ENCODE data around the gene DUSP2.
"Not testable (repeated sequence)": the region's sequence is repeated elsewhere in the genome, so short reads cannot be mapped to it uniquely, and the experiment has no call there.

The DUSP2 gene

DNA sequence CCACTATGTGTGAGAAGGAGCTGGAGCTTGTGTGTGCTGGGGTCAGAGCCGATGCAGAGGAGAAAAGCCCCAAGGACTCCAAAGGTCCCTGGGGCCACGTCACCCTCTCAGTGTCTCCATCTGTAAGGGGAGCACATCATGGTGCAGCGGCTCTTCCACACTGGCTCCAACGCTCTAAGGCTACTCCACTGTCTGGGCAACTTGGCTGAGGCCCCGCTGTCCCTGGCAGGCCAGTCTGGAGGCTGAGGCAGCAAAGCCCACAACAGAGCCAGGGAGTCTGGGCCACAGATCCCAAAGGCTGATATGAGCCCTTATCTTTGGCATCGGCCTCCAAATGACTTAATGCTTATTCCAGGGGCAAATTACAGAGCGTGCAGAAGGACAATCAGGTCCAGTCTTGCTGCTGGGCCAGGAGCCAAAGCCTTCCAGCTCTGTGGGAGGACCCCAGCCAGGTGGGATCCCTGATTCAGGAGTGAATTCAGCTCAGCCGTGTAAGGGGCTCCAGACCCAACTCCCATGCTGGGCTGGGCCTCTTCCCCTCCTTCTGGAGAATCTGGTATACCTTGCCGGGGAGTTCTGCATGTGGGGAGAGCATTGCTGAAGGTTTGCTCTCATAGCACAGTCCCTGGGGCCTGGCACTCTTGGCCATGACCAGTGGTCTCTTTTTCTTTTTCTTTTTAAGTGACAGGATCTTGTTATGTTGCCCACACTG, 1.8 kb upstream of the DUSP2 start:
- no peak for DNase-seq

DNA sequence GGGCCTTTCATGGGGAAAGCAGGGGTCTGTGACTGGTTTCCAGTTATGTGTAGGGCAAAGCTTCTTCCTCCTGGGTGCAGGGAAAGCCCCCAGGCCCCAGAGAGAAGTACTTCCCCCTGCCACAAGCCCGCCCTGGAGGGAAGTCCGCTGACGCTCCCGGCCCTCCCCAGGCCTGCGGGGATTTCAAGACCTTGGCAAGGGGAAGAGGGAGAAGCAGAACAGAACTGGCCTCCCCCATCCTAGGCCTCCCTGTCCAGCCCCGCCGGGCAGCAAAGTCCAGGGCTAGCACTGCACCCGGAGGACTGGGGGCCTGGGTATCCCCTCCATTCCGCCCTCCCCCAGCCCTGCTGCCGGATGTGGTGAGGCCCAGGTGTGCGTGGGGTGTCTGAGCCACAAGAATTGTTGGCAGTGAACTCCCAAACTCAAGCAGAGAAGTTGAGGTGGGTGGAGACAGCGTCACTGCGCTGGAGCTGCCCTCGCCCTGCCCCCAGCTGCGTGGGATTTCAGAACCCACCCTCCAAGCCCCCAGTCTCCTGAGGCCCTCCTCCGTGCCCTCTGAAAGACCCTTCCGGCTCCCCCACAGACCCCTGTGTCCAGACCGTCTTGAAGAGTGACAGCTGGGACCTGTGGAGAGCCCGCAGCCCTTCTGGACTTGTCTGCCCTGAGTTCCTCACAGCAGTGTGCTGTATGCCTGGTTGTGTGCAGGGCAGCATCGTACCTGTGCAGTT, 1.1 kb upstream of the DUSP2 start:
- DNase-seq: no peak

DNA sequence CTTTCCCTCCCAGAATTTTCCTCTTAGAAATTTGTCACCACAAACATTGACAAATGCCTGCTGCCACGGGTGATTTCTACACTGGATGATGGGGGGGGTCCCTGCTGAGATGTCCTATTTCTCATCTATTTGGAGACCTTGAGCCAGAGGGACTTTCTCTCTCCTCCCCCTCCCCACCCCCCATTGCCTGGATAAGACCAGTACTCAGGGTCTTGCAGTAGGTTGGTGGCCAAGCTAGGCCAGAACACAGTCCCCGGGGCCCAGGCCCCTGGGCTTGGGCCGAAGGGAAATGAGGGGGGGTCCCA, 560 bp upstream of the DUSP2 start:
- DNase-seq: no peak

DNA sequence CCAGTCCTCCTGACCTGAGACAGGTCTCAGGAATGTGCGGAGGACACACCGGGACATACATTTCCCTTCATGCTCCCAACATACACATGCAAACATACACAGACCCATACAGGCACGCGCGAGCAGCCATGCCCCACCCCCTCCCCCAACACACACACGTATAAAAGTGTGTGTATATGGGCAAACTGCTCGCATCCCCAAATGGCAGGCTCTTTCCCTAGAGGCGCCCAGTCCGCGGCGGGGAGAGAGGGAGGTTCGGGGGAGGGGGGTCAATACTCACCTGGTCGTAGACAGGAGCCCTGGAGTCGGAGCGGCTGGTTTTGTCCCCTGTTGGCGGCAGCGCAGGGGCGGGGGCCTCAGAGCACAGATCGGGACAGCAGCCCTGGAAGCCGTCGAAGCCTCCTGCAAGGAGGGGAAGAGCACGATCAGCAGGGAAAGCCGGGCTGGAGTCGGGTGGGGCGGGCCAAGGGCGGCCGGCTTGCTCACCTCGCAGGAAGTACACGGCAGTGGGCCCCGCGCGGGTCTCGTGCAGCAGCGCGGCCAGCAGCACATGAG, 682 bp downstream of the DUSP2 start:
- no peak for DNase-seq

DNA sequence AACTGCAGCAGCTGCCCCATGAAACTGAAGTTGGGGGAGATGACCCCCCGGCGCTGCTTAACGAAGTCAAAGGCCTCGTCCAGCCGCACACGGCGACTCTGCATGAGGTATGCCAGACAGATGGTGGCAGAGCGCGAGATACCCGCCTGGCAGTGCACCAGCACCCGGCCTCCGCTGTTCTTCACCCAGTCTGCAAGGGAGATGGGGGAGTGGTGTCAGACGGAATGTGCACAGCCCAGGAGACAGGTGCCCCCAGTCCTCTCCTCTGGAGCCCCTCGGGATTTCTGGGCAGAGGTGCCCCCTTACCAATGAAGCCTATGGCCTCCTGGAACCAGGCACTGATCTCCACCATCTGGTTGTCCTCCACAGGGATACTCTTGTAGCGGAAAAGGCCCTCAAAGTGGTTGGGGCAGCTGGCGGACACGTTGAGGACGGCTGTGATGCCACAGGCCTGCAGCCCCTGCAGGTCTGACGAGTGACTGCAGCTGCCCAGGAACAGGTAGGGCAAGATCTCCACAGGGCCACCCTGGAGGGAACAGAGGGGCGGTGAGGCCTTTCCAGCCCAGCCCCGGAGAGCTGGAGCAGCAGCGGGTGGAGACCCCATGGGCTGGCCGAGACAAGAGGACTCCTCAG, 1.3 kb downstream of the DUSP2 start:
- no peak for DNase-seq

DNA sequence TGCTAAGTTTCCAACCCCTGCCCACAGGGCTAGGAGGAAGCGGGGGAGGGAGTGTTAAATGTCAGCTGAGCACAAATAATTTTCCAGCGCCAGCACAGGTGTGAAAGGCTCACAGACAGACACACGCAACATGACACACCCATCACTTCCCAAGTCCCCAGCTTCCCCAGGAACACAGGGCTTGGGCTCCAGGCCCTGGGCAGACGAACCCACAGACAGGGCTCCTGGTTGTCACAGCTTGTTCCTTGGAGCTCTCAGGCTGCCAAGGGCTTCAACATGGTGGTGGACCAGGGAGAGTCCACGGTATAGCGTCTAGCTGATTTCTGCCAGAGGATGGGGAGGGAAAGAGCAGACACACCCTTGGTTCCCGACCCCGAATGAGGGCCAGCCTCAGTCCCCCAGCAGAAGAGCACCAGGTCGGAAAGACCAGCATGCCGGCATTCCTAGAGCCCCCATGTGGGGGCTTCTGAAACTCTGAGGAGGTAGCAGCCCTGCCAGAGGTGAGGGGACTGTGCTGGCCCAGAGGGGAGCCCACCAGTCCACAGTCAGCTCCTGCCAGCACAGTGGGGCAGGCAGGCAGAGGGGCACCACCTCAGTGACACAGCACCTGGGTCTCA, 1.9 kb downstream of the DUSP2 start:
- DNase-seq: no peak

DNA sequence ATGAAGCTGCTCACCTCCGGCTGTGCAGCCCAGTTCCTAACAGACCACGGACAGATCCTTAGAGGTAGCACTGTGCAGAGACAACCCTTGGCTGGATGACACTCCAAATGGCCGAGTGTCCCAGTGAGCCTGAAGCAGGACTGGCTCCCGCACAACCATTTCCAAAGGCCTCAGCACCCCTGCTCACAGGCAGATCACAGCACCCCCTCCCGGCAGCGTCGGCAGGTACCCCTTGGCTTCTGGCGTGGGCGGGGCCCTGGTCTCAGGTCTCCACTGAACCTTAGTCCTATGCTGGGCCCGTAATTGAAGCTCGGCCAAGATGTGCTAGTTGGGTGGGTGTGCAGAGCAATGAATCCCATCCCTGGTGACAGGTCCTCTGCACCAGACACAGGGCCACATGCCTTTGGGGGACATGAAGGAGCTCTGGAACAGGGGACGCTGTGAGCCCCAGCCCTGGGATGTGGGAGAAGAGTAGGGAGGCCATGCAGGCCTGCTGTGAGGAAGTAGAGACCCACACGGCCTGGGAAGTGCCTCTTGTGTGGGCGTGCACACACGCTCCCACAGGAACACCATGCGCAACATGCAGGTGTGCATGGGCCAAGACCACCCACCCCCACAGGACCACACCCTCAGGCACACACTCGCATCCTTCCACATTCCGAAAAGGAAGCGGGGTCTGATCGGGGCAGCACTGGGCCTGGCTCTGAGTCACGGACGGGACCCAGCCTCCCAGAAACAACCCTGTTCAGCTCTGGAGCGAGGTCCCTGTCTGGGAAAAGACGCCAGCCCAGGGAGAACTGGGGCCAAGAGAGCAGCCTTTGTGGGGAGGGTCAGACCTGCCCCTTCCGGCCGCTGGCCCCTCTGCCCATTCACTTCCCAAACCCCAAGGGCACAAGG, 2.8 kb downstream of the DUSP2 start:
- no peak for DNase-seq

DNA sequence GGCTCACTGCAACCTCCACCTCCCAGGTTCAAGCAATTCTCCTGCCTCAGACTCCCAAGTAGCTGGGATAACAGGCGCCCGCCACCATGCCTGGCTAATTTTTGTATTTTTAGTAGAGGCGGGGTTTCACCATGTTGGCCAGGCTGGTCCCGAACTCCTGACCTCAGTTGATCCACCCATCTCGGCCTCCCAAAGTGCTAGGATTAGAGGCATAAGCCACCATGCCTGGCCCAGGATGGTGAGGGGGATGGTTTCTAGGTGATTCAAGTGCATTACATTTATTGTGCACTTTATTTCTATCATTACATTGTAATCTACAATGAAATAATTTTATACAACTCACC, 3.6 kb downstream of the DUSP2 start:
- not testable (repeated sequence) for DNase-seq

DNA sequence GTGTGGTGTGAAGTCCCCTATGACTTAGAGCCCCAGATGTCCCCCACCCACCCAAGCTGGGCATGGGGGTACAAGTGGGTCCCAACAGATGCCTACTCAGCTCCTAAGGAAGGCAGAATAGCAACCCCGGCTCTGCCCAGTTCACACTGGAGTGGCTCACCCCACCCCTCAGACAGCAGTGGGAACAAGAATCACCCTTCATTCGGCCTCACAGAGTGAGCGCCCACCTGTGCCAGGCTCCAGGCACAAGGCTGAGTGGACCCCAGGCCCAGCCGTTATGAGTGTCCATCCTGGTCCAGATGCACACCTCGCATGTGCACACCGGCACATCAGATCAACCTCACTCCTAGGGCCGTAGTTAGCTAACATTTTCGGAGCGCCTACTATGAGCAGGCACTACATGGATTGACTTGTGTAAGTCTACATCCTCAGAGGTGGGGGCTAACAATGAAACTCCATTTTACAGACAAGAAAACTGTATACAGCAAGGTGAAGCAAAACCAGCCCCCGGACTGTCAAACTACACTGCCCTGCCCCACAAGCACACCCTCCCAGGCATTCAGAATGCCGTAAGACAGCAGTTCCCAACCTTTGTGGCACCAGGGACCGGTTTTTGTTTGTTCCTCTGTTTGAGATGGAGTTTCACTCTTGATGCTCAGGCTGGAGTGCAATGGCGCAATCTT, 4.2 kb downstream of the DUSP2 start:
- no peak for DNase-seq

DNA sequence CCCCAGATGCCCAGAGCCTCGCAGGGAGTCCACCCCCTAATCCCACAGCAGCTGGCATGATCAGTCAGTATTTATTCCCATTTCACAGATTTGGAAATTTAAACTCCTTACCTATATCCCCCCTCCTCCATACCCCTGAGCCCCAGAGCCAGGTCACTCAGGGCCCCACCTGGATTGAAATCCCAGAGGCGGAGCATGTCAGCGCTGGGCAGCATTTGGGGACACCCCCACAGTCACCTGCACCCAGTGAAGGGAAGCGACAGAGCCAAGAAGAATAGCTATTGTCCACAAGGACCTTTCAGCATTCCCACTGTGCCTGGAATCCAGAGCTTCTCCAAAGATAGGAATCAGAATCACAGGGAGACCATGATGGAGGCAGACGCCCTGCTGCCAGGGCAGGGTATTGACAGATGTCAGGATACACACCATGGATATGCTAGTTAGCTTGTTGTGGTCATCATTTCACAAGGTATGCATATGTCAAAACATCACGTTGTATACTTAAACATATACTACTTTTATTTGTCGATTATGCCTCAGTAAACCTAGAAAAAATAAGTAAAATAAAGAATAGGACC, 6.0 kb downstream of the DUSP2 start:
- DNase-seq: no peak

DNA sequence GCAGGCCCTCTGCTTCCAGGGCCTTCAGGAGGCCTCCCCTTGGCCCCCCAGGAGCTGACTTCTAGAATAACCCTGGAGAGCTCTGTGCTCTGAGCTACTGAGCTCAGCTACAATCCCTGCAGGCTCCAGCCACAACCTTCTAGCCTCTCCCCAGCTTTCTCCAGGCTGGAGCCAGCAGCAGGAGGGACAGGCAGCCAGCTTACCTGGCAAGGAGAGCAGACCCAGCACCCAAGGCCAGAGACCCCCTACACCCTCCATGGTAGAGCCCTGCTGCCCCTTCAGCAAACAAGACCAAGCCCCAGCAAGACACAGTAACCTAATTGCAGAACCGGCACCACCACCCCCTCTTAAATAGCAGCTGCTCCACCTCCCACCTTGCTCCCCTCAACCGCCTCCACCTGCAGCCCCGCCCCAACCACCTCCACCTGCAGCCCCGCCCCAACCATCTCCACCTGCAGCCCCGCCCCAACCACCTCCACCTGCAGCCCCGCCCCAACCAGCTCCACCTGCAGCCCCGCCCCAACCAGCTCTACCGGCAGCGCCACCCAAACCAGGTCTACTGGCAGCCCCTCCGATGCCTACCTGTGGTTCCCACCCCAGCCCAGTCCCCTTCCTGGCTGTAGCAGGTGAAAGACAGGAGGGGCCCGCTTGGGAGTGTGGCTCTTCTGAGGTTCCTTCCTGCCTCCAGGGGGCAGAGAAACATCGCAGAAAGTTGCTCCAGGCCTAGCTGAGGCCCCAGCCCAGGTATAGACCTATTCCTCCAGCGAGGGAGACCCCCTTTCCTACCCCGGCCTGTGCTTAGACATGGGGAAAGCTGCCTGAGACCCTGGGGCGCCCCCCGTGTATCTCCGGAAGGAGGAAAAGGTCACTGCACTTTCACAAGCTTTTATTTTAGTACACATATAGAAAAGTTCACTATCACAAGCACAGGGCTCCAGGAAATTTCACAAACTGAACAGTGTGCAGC, 6.8 kb downstream of the DUSP2 start, which contains the start of gene ASTL:
TSS of gene ASTL (minus strand) at position 324 of the 967 bp plus-strand sequence. CDS start at position 258, 66 bp downstream.
- no peak for DNase-seq

DNA sequence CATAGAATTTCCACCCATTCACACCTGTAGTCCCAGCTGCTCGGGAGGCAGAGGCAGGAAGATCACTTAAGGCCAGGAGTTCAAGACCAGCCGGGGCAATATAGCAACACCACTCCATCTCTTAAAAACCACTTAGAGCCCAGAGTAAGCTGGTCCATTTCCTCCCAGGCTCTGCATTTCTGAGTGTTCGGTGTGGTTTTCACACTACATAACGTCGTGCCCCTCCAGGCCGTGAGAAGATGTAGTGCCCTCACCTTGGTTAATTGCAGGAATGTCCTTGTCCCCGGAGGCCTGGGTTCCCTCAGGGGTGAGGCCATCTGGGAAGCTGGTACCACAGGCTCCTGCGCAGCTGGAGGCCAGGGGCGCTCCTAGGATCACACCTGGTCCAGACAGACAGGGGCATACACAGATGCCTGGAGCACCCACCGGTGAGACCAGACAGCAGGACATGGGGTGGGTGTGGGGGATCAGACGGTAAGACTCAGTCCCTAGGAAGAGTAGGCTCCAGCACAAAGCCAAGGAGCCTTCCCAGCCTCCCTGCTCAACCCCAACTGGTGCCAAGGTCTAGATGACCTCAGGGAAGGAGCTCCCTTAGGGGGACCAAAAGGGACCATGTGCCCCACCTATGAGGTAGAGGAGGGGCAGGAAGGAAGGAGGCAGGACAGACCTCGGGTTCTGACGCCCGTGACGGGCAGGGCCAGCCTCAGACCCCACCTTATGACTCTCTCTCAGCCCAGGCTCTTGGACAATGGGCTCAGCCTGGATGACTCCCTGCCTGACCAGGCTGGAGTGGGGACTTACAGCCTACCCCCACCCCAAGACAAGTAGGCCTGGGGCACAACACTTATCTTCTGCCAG, 7.7 kb downstream of the DUSP2 start:
- DNase-seq: no peak

DNA sequence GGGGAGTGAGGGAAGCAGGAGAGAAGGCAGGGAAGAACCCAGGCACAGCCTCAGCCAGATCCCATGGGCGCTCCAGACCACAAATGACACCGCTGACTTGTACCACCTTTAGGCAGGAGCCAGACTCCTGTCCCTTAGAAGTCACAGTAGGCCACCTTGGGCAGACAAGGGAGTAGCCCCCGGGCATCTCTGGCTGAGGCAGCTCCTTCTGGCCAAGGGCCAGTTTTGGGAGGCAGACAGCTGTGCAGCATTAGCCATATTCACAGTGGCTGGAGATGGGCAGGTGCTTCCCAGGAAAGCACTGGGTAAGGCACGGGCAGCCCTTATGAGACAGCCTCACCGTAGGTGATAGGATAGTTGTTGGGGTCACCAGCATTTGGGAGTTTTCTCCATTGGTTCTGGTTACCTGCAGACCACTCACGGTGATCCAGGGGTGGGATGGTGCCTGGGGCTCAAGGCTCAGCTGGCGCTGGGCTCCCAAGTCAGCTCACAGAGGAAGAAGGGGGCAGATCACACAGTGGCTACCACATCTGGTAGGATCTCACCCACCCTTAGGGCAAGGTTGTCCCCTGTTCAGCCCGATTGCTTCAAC, 9.0 kb downstream of the DUSP2 start:
- DNase-seq: no peak

DNA sequence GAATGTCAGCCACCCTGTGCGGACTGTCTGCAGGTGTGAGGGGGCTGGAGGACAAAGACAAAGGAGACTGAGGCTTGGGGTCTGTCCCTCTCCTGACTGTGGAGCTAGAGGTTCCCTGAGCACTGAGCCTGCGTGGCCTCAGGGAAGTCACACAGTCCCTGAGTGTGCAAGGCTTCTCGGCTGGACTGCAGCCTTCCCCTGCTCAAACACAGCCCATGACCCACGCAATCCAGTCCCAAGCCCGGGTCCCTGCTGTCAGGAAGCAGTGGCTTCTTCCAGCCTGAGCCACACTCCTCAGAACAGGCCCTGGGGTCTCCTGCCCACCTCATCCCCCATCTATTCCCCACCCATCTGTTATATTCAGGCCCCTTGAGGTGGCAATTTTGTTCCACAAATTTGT, 9.6 kb downstream of the DUSP2 start:
- DNase-seq: no peak

DNA sequence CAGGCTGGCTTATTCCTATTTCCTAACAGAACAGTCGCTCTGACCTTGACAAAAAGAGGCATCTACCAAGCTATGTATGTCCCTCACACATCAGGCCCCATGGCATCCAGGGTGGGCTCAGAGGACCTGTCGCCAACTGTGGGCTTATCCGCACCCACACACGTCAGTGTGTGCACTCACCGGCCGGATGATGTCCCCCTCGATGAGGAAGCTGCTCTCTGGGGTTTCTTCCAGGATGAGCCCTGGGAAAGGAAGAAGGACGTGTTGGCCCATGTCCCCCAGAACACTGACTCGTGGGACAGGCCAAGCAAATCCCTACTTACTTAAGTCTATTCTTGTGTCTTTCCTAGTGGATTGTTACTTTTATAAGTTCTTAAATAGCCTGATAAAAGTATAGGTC, 10.1 kb downstream of the DUSP2 start:
- DNase-seq: no peak

DNA sequence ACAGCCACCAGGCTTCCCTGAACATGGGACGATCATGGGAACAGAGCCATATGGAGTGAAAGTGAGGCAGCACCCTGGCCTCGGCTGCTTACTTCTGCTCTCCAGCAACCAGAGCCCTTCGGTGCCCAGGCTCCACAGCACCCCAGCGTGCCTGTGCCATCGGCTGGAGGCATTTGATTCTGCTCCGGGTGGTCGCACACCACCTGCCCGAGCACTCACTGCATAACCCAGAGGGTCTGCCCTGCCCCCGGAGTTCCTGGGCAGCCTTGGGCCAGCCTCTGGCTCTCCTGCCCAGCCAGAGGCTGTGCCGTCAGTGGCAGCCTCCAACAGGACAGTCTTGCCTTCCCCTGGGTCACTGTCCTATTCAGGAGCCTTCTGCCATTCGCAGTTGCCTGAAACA, 10.8 kb downstream of the DUSP2 start:
- no peak for DNase-seq

DNA sequence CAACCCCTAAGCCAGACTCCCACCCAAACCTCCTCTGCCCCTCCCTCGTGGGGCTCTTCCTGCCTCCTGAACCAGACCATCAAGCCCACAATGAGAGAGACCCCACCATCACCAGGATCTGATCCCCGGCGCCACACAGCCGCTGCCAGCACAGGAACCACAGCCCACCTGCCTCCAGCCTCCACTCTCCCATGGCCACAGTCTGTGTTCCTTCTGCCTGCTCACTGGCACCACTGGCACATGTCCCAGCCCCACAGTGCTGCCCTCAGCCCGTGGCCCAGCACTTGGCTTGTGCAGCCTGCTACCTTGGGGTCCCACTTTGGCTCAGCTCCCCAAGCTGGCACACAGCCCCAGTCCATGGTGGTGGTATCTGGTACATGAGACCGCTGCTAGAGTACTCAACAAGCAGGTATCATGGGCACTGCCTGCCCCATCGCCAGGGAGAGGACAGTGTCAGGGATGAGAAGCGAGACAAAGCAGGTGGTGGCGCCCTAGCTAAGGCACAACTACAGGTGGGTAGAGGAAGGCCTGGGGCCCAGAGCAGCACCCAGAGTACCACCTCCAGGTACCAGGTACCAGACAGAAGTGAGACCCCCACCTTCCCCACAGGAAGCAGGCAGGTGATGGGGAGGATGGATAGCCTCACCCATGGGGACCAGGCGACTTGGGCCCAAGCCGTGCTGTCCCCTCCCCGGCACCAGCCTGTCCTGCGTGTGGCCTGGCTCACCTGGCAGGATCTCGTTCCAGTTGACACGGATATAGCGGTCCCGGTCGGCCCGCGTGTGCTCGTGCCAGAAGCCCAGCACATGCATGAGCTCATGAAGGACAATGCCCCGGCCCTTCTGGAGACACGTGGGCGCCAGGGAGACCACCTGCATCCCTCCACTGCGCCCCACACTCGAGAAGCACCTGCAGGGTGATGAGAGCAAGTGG, 13.2 kb downstream of the DUSP2 start:
- no peak for DNase-seq
